ENCODE measurements around the gene UNC93A.

The UNC93A gene

GRCh38 chr6:167337675-167338449 lies 46.7 kb downstream of the UNC93A start:
- Histone ChIP-seq H3K79me2 (ENCODE audit: insufficient read depth, low read length) (no peaks in the 10 kb centered on the region), H4K20me1 (ENCODE audit: low read depth, low read length) (no peaks in the 10 kb centered on the region), H3K4me3 (ENCODE audit: insufficient read depth, low read length, poor library complexity, severe bottlenecking) (no peak overlapping the region), H3K36me3 (ENCODE audit: low read length) (no peaks in the 10 kb centered on the region), H3F3A (ENCODE audit: insufficient read depth) (no peaks in the 10 kb centered on the region), H2AFZ (ENCODE audit: low read depth, low read length, severe bottlenecking) (no peak overlapping the region), H3K27ac (ENCODE audit: low read depth, low read length) (no peak overlapping the region), H3K9me2 (replicated peaks; ENCODE audit: insufficient read depth, low read length) (no peaks in the 10 kb centered on the region), H3K9me3 (ENCODE audit: insufficient read depth, low read length) (no peaks in the 10 kb centered on the region), H3K9ac (ENCODE audit: low read length) (no peak overlapping the region), H3K4me2 (ENCODE audit: low read depth, low read length, poor library complexity, severe bottlenecking) (no peak overlapping the region), H3K27me3 (ENCODE audit: low read length) (no peaks in the 10 kb centered on the region)
- TF ChIP-seq EZH2phosphoT487 (conservative IDR thresholded peaks at IDR 0.05; ENCODE audit: low read length) = no peak
- no peak for TF ChIP-seq CTCF (IDR thresholded peaks at IDR 0.05; ENCODE audit: insufficient read depth, low read length, poor library complexity, severe bottlenecking)

- Histone ChIP-seq H3K9ac (ENCODE audit: low read length) (no peak overlapping the region), H3K4me3 (ENCODE audit: insufficient read depth, low read length, poor library complexity, severe bottlenecking) (no peak overlapping the region), H4K20me1 (ENCODE audit: low read depth, low read length) (no peaks in the 10 kb centered on the region), H3K9me2 (replicated peaks; ENCODE audit: insufficient read depth, low read length) (no peaks in the 10 kb centered on the region), H3K27ac (ENCODE audit: low read depth, low read length) (no peak overlapping the region), H3K9me3 (ENCODE audit: insufficient read depth, low read length) (no peaks in the 10 kb centered on the region), H3K4me2 (ENCODE audit: low read depth, low read length, poor library complexity, severe bottlenecking) (no peak overlapping the region), H3K36me3 (ENCODE audit: low read length) (no peaks in the 10 kb centered on the region), H3K79me2 (ENCODE audit: insufficient read depth, low read length) (no peaks in the 10 kb centered on the region), H3F3A (ENCODE audit: insufficient read depth) (no peaks in the 10 kb centered on the region), H2AFZ (ENCODE audit: low read depth, low read length, severe bottlenecking) (no peak overlapping the region), H3K27me3 (ENCODE audit: low read length) (no peaks in the 10 kb centered on the region)
- TF ChIP-seq EZH2phosphoT487 (conservative IDR thresholded peaks at IDR 0.05; ENCODE audit: low read length) = no peak
- no peak for TF ChIP-seq CTCF (IDR thresholded peaks at IDR 0.05; ENCODE audit: insufficient read depth, low read length, poor library complexity, severe bottlenecking)
These were observed 47.5 kb downstream of the UNC93A start for GRCh38 chr6:167338541-167339117.

GRCh38 chr6:167341038-167341583 lies 50.0 kb downstream of the UNC93A start:
- H4K20me1 ChIP-seq (ENCODE audit: low read depth, low read length) = no peaks in the 10 kb centered on the region
- H3K9me2 ChIP-seq (replicated peaks; ENCODE audit: insufficient read depth, low read length) = no peaks in the 10 kb centered on the region
- no peak overlapping the region for H3K4me2 ChIP-seq (ENCODE audit: low read depth, low read length, poor library complexity, severe bottlenecking)
- no peaks in the 10 kb centered on the region for H3K79me2 ChIP-seq (ENCODE audit: insufficient read depth, low read length)
- H3K9me3 ChIP-seq (ENCODE audit: insufficient read depth, low read length) = no peaks in the 10 kb centered on the region
- H3K36me3 ChIP-seq (ENCODE audit: low read length) = no peaks in the 10 kb centered on the region
- H3K27me3 ChIP-seq (ENCODE audit: low read length) = no peaks in the 10 kb centered on the region
- no peaks in the 10 kb centered on the region for H3F3A ChIP-seq (ENCODE audit: insufficient read depth)
- H3K27ac ChIP-seq (ENCODE audit: low read depth, low read length) = no peak overlapping the region
- no peak overlapping the region for H3K9ac ChIP-seq (ENCODE audit: low read length)
- no peak overlapping the region for H3K4me3 ChIP-seq (ENCODE audit: insufficient read depth, low read length, poor library complexity, severe bottlenecking)
- TF ChIP-seq EZH2phosphoT487 (conservative IDR thresholded peaks at IDR 0.05; ENCODE audit: low read length) (no peak), CTCF (IDR thresholded peaks at IDR 0.05; ENCODE audit: insufficient read depth, low read length, poor library complexity, severe bottlenecking) (no peak)
- H2AFZ ChIP-seq (ENCODE audit: low read depth, low read length, severe bottlenecking) = no peak overlapping the region

All from SU-DHL-6 (cell line).